GM12878 (cell line): ENCODE results near the gene ARL4C. TPM values are rescaled to one million over a fixed set of nuclear protein-coding genes. Genes with fewer than 3 reads are reported as not detected.
A peak's percentile ranks its signal among the peaks of the same experiment; 100 is the strongest.

Experiments
- ATAC-seq: fragments of 200-7000 bp; cut with Tn5 transposase; 3 replicates; pipeline ENCODE4 v1.9.1; 2020; ENCODE audit warnings: mild to moderate bottlenecking, moderate library complexity
- BruUV-seq: library from RNA; stranded (reverse); fragments of 400-500 nt; replicated peaks from 2 replicates; lab custom pipeline; 2021; lab: Mats Ljungman, UMichigan
- CTCF ChIA-PET: fragments of 300-600 bp; sonication (Branson Sonifier 250); formaldehyde crosslinking; extraction: SDS; loops from one replicate; lab custom pipeline; 2021; ENCODE audit warnings: inconsistent platforms; lab: Yijun Ruan, JAX
- POLR2A ChIA-PET: fragments of 350-600 bp; formaldehyde crosslinking; extraction: SDS; loops from one replicate; lab custom pipeline; 2021; ENCODE audit warnings: inconsistent platforms; lab: Charles Lee
- RAD21 ChIA-PET: fragments of 300-600 bp; sonication (Branson Sonifier 250); formaldehyde crosslinking; loops from one replicate; lab custom pipeline; 2023; ENCODE audit warnings: antibody characterized with exemption; ENCODE audit not compliant: unreplicated experiment; lab: Charles Lee
- SMC1A ChIA-PET: fragments of 300-600 bp; sonication (Branson Sonifier 250); formaldehyde crosslinking; loops from one replicate; lab custom pipeline; 2023; ENCODE audit not compliant: unreplicated experiment, uncharacterized antibody; lab: Charles Lee
- DNase-seq: peaks from one replicate; pipeline ENCODE4 v3.0.0-alpha.2; 2011; ENCODE audit warnings: low read depth, low spot score
- FAIRE-seq: peaks from 3 replicates; lab custom pipeline; 2011; peaks lifted over from hg19 to GRCh38; lab: Jason Lieb, UNC
- H2AFZ ChIP-seq: 2 replicates; pipeline ENCODE4 v1.6.0; 2011; ENCODE audit warnings: low read depth, low read length, control low read depth; ENCODE audit not compliant: control insufficient read depth
- H3K27ac ChIP-seq: 2 replicates; pipeline ENCODE4 v1.5.1; 2011; ENCODE audit warnings: control low read depth; ENCODE audit not compliant: control insufficient read depth, insufficient read depth
- H3K27me3 ChIP-seq, 2 experiments: replicated peaks in 1 of 2; 2 replicates each; pipeline versions ENCODE4 v1.6.0 to v1.6.1; 2011; ENCODE audit warnings: low read length in 1 of 2; ENCODE audit not compliant: control insufficient read depth in 2 of 2, insufficient read depth in 2 of 2
- H3K36me3 ChIP-seq, 2 experiments: 2 replicates each; pipeline ENCODE4 v1.5.1; 2011; ENCODE audit warnings: low read length in 1 of 2; ENCODE audit not compliant: control insufficient read depth in 2 of 2, insufficient read depth in 2 of 2
- H3K4me1 ChIP-seq: 2 replicates; pipeline ENCODE4 v1.6.1; 2011; ENCODE audit warnings: mild to moderate bottlenecking, low read length, moderate library complexity, mixed read lengths; ENCODE audit not compliant: control insufficient read depth, insufficient read depth
- H3K4me2 ChIP-seq: 2 replicates; pipeline ENCODE4 v1.6.0; 2011; ENCODE audit warnings: control low read depth; ENCODE audit not compliant: control insufficient read depth, insufficient read depth
- H3K4me3 ChIP-seq: fragments of 200-600 bp; sonication (generic); 2 replicates; pipeline ENCODE4 v1.5.1; 2016
- H3K79me2 ChIP-seq: 2 replicates; pipeline ENCODE4 v1.6.0; 2011; ENCODE audit warnings: low read length; ENCODE audit not compliant: control insufficient read depth, insufficient read depth
- H3K9ac ChIP-seq: 2 replicates; pipeline ENCODE4 v1.8.0; 2011; ENCODE audit warnings: low read length, control low read depth, mixed read lengths; ENCODE audit not compliant: control insufficient read depth, insufficient read depth
- H3K9me3 ChIP-seq: replicated peaks from 3 replicates; pipeline ENCODE4 v1.5.1; 2011; ENCODE audit warnings: mild to moderate bottlenecking, low read length; ENCODE audit not compliant: control insufficient read depth, insufficient read depth
- H4K20me1 ChIP-seq: 2 replicates; pipeline ENCODE4 v1.6.0; 2011; ENCODE audit not compliant: control insufficient read depth, insufficient read depth
- BCL3 ChIP-seq: IDR thresholded peaks from 2 replicates; pipeline ENCODE4 v1.6.1; 2011; ENCODE audit warnings: borderline replicate concordance, low read depth, mild to moderate bottlenecking, moderate library complexity, low read length; ENCODE audit not compliant: insufficient read depth, poor library complexity, severe bottlenecking
- CTCF ChIP-seq, 3 experiments: IDR thresholded peaks in 2 of 3; conservative IDR thresholded peaks in 1 of 3; 2 replicates each; pipeline ENCODE4 v1.5.1; 2011; ENCODE audit warnings: low read depth in 3 of 3, low read length in 3 of 3, mild to moderate bottlenecking in 3 of 3, control low read depth in 2 of 3, moderate library complexity in 2 of 3, inconsistent platforms in 1 of 3, mixed read lengths in 1 of 3; ENCODE audit not compliant: control insufficient read depth in 2 of 3, insufficient read depth in 1 of 3; ENCODE audit errors: extremely low read depth in 1 of 3
- E4F1 ChIP-seq: fragments of 450-650 bp; IDR thresholded peaks from 2 replicates; pipeline ENCODE4 v1.6.1; 2018; ENCODE audit warnings: borderline replicate concordance, mild to moderate bottlenecking; ENCODE audit not compliant: partially characterized antibody
- EED ChIP-seq: sonication (generic); IDR thresholded peaks from 2 replicates; pipeline ENCODE4 v1.6.1; 2016; ENCODE audit warnings: antibody characterized with exemption, low read depth
- IKZF1 ChIP-seq: fragments of 450-650 bp; conservative IDR thresholded peaks from 2 replicates; pipeline ENCODE4 v1.6.1; 2017; ENCODE audit warnings: antibody characterized with exemption, mild to moderate bottlenecking
- MEF2B ChIP-seq: fragments of 450-650 bp; IDR thresholded peaks from 2 replicates; pipeline ENCODE4 v1.6.1; 2018; ENCODE audit warnings: mild to moderate bottlenecking, moderate library complexity; ENCODE audit not compliant: partially characterized antibody, poor library complexity, severe bottlenecking
- MYB ChIP-seq: fragments of 150-350 bp; IDR thresholded peaks from 2 replicates; pipeline ENCODE4 v1.6.1; 2014; ENCODE audit warnings: mild to moderate bottlenecking, low read depth, low read length, borderline replicate concordance
- NFYB ChIP-seq: IDR thresholded peaks from 2 replicates; pipeline ENCODE4 v1.6.1; 2011; ENCODE audit warnings: low read depth, mild to moderate bottlenecking, low read length, improper control_type of control experiment, moderate library complexity; ENCODE audit not compliant: insufficient read depth
- PAX5 ChIP-seq: IDR thresholded peaks from 2 replicates; pipeline ENCODE4 v1.6.1; 2011; ENCODE audit warnings: low read depth, low read length, borderline replicate concordance
- RUNX3 ChIP-seq: IDR thresholded peaks from 2 replicates; pipeline ENCODE4 v1.6.1; 2012; ENCODE audit warnings: low read length, inconsistent platforms
- SMAD5 ChIP-seq: IDR thresholded peaks from 2 replicates; pipeline ENCODE4 v1.6.1; 2016; ENCODE audit warnings: antibody characterized with exemption, low read depth
- SREBF1 ChIP-seq: IDR thresholded peaks from 2 replicates; pipeline ENCODE4 v1.6.1; 2012; ENCODE audit warnings: mild to moderate bottlenecking, low read length
- TBL1XR1 ChIP-seq: IDR thresholded peaks from 2 replicates; pipeline ENCODE4 v1.6.1; 2012; ENCODE audit warnings: low read depth, low read length, improper control_type of control experiment
- TCF7 ChIP-seq: IDR thresholded peaks from 2 replicates; pipeline ENCODE4 v1.6.1; 2014; ENCODE audit warnings: antibody characterized with exemption, borderline replicate concordance
- USF1 ChIP-seq: IDR thresholded peaks from 2 replicates; pipeline ENCODE4 v1.6.1; 2011; ENCODE audit warnings: borderline replicate concordance, low read depth, mild to moderate bottlenecking, moderate library complexity, mixed read lengths, low read length; ENCODE audit not compliant: insufficient read depth; ENCODE audit errors: extremely low read length
- YY1 ChIP-seq: IDR thresholded peaks from 2 replicates; pipeline ENCODE4 v1.6.1; 2011; ENCODE audit warnings: low read depth, mild to moderate bottlenecking, low read length
- WGBS: methylation state at CpG from one replicate; pipeline ENCODE4 v1.1.6; 2016; ENCODE audit warnings: low lambda C conversion rate; ENCODE audit not compliant: insufficient replicate concordance, insufficient coverage; ENCODE audit errors: missing lambda C conversion rate; 5-methylcytosine and 5-hydroxymethylcytosine counted together
- in situ Hi-C: fragments of 300-500 bp; cut with MboI; formaldehyde crosslinking; loops from 9 replicates; pipeline ENCODE4 v1.14.3; 2018; ENCODE audit warnings: mixed read lengths
- intact Hi-C: fragments of 100-400 bp; cut with micrococcal nuclease; formaldehyde crosslinking; loops from one replicate; pipeline ENCODE4 v1.14.2; 2022; ENCODE audit not compliant: unreplicated experiment
- polyA plus RNA-seq, 11 experiments: library from polyadenylated mRNA; depleted of rRNA in 4 of 11; unstranded in 6 of 11; stranded (reverse) in 5 of 11; fragments of >200 nt; fragmentation: Nextera tagmentation in 4 of 11; fragmentation: Illumina TruSeq in 1 of 11; extraction: Ambion mirVana in 4 of 11; extraction: Trizol in 1 of 11; gene quantifications; 1 replicate in 1 of 11; 2 replicates in 10 of 11; pipeline versions ENCODE4 v1.2.1 to v1.2.3, GENCODE V29; 2011 to 2016; ENCODE audit warnings: inconsistent platforms in 2 of 11, missing spikeins in 2 of 11, low read depth in 1 of 11
- total RNA-seq, 4 experiments: library from RNA; depleted of rRNA in 3 of 4; stranded (reverse); fragments of >200 nt in 3 of 4; fragmentation: Illumina TruSeq in 1 of 4; extraction: Trizol in 1 of 4; gene quantifications; 2 replicates each; pipeline versions ENCODE4 v1.2.1 to v1.2.3, GENCODE V29; 2013 to 2021

Gene ARL4C
- total and polyA plus RNA-seq, 10 of the 15 experiments (the other 5 are each of a cell fraction or from before 2014, with no cell fraction given): 0.03 to 0.72 (median 0.06) TPM; not detected in 4

GRCh38 chr2:234495251-234496054, 1.4 kb downstream of the ARL4C start:
- in situ Hi-C loops: loop anchor here (5.0 kb wide), 1 partner anchor 213 kb away; no protein-coding TSS in a partner anchor
- peaks cover 6% of the 10 kb centered on the region for H3K4me1 ChIP-seq
- TF ChIP-seq BCL3 (no peak), PAX5 (no peak), RUNX3 (no peak), SREBF1 (no peak), E4F1 (no peak), SMAD5 (no peak), NFYB (no peak), TBL1XR1 (no peak), USF1 (no peak), CTCF (IDR thresholded peaks at IDR 0.05 in 2 of 3, conservative IDR thresholded peaks at IDR 0.05 in 1 of 3; ENCODE audit: control insufficient read depth in 2 of 3, extremely low read depth in 1 of 3, insufficient read depth in 1 of 3, low read depth in 3 of 3, low read length in 3 of 3) (no peak), MYB (no peak), MEF2B (no peak), YY1 (no peak), TCF7 (no peak), IKZF1 (no peak), EED (no peak)

More at GRCh38 chr2:234495251-234496054, 1.4 kb downstream of the ARL4C start:
- no peak overlapping the region for H3K27ac ChIP-seq
- H3K36me3 ChIP-seq: no peaks in the 10 kb centered on the region
- ChIA-PET CTCF (interaction anchor here (0.6 to 0.7 kb wide), 4 partner anchors 205 to 1372 kb away, joined by 3 to 8 read pairs (median 4); no protein-coding TSS in a partner anchor), POLR2A (no interaction called here), RAD21 (no interaction called here), SMC1A (interaction anchor here (0.7 kb wide), 1 partner anchor 186 kb away, joined by 3 read pairs; no protein-coding TSS in a partner anchor)
- no peak overlapping the region for H2AFZ ChIP-seq
- H4K20me1 ChIP-seq: no peaks in the 10 kb centered on the region
- DNase-seq (no peak), ATAC-seq (no peak), FAIRE-seq (no peak)
- intact Hi-C loops: no loop called here
- H3K9me3 ChIP-seq: no peaks in the 10 kb centered on the region
- H3K4me3 ChIP-seq: peak overlapping the region; percentile 68; the same call in 1 of the 2 replicates
- H3K4me2 ChIP-seq: peak overlapping the region; percentile 77
- peak overlapping the region; percentile 54; the same call in 1 of the 2 replicates for H3K9ac ChIP-seq
- H3K79me2 ChIP-seq: no peaks in the 10 kb centered on the region; the same call in none of the 2 replicates
- H3K27me3 ChIP-seq: peaks cover 3 to 11% of the 10 kb centered on the region in 2 experiments
- 28% methylated on average over 35 of the region's 40 CpGs for whole genome bisulfite sequencing
- TSS peak; percentile 67 for BruUV-seq
